ENCODE measurements around the gene DOCK8. TPM values are rescaled to one million over a fixed set of nuclear protein-coding genes. Genes with fewer than 3 reads are reported as not detected.

DOCK8 gene
- total and polyA plus RNA-seq, 2 donors from 2014 or later = 5.0 to 46.5 TPM

DNA sequence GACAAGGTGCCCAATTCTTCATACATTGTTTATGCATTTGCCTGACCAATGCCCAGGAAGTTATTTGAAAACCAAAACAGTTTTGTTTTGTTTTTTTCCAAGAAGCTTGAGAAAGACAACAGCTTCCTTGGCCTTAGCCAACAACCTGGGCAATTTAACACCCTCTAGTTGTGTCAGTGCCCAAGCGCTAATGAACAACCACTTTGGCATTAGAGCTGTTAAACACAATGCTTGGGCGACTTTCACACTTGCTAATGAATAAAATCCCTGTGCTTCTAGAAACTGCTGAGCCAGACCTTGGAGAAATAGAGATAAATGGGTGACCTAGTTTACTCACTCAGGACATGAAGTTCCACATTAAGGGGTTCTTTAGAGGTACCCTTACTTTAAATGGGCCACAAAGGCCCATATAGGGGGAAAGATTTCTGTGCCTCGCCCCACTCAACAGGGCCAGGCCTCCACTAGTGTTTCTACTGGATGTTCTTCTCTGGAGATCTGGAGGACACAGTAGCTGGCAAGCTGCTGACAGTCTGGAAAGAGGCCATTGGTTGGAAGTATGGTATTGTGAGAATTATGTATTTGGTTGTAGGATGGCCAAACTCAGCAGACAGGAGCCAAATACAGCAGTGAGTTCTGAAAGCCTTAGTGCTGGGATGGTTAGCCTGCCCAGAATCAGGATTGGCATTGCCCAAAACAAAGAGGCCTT lies 179.8 kb downstream of the DOCK8 start:
- Histone ChIP-seq H3K36me3 (ENCODE audit: control insufficient read depth in 2 of 3, insufficient read depth in 3 of 3, low read length in 3 of 3) (peaks cover 0 to 2% (median 0%) of the 10 kb centered on the region in 3 donors), H3K4me3 (ENCODE audit: low read length in 3 of 3) (no peak overlapping the region), H3K9ac (ENCODE audit: low read length in 3 of 3) (no peak overlapping the region), H3K27ac (ENCODE audit: low read depth in 2 of 2, low read length in 2 of 2) (no peak overlapping the region), H3K4me1 (ENCODE audit: control insufficient read depth in 2 of 3, insufficient read depth in 2 of 3, low read depth in 1 of 3, low read length in 3 of 3) (no peaks in the 10 kb centered on the region), H3K9me3 (ENCODE audit: control insufficient read depth in 2 of 3, insufficient read depth in 1 of 3, low read length in 3 of 3) (no peaks in the 10 kb centered on the region), H3K27me3 (ENCODE audit: control insufficient read depth, insufficient read depth, low read length) (no peaks in the 10 kb centered on the region)
- no peak for FAIRE-seq
- DNase-seq = no peak
- TF ChIP-seq, protein P1, sequence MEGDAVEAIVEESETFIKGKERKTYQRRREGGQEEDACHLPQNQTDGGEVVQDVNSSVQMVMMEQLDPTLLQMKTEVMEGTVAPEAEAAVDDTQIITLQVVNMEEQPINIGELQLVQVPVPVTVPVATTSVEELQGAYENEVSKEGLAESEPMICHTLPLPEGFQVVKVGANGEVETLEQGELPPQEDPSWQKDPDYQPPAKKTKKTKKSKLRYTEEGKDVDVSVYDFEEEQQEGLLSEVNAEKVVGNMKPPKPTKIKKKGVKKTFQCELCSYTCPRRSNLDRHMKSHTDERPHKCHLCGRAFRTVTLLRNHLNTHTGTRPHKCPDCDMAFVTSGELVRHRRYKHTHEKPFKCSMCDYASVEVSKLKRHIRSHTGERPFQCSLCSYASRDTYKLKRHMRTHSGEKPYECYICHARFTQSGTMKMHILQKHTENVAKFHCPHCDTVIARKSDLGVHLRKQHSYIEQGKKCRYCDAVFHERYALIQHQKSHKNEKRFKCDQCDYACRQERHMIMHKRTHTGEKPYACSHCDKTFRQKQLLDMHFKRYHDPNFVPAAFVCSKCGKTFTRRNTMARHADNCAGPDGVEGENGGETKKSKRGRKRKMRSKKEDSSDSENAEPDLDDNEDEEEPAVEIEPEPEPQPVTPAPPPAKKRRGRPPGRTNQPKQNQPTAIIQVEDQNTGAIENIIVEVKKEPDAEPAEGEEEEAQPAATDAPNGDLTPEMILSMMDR (IDR thresholded peaks at IDR 0.05; ENCODE audit: borderline replicate concordance, extremely low read depth, insufficient read depth) = no peak
- intact Hi-C loops (cut with DNase I) = no loop called here

DNA sequence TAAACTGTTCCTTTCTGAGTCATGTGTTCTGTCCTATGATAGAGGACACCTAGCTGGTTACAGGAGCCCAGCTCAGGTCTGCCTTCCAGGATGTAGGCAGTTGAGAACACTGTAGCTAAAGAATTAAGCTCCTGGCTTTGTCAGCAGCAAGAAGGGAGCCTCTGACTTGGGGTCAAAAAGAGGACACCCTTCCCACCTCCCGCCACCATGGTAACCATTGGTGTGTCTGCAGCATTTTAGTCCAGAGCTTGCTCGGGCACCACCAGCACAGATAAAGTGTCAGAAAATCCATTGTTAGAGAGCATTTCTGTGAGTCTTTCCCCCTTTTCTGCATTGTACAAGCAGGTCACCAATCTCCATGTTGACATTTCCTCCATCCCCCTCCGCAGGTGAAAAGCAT lies 181.7 kb downstream of the DOCK8 start:
- H3K27me3 ChIP-seq (ENCODE audit: control insufficient read depth, insufficient read depth, low read length) = no peaks in the 10 kb centered on the region
- intact Hi-C loops (cut with DNase I) = no loop called here
- no peak overlapping the region for H3K27ac ChIP-seq (ENCODE audit: low read depth in 2 of 2, low read length in 2 of 2)
- no peak for DNase-seq
- FAIRE-seq = no peak
- H3K9me3 ChIP-seq (ENCODE audit: control insufficient read depth in 2 of 3, insufficient read depth in 1 of 3, low read length in 3 of 3) = no peaks in the 10 kb centered on the region
- TF ChIP-seq, protein P1 (IDR thresholded peaks at IDR 0.05; ENCODE audit: borderline replicate concordance, extremely low read depth, insufficient read depth) = no peak
- H3K9ac ChIP-seq (ENCODE audit: low read length in 3 of 3) = no peak overlapping the region
- peaks cover 0 to 2% (median 0%) of the 10 kb centered on the region in 3 donors for H3K36me3 ChIP-seq (ENCODE audit: control insufficient read depth in 2 of 3, insufficient read depth in 3 of 3, low read length in 3 of 3)
- no peaks in the 10 kb centered on the region for H3K4me1 ChIP-seq (ENCODE audit: control insufficient read depth in 2 of 3, insufficient read depth in 2 of 3, low read depth in 1 of 3, low read length in 3 of 3)
- H3K4me3 ChIP-seq (ENCODE audit: low read length in 3 of 3) = no peak overlapping the region

- DNase-seq (no peak), FAIRE-seq (no peak)
- Histone ChIP-seq H3K27me3 (ENCODE audit: control insufficient read depth, insufficient read depth, low read length) (no peaks in the 10 kb centered on the region), H3K9me3 (ENCODE audit: control insufficient read depth in 2 of 3, insufficient read depth in 1 of 3, low read length in 3 of 3) (no peaks in the 10 kb centered on the region), H3K27ac (ENCODE audit: low read depth in 2 of 2, low read length in 2 of 2) (no peak overlapping the region), H3K36me3 (ENCODE audit: control insufficient read depth in 2 of 3, insufficient read depth in 3 of 3, low read length in 3 of 3) (peaks cover 0 to 2% (median 0%) of the 10 kb centered on the region in 3 donors), H3K4me1 (ENCODE audit: control insufficient read depth in 2 of 3, insufficient read depth in 2 of 3, low read depth in 1 of 3, low read length in 3 of 3) (no peaks in the 10 kb centered on the region), H3K9ac (ENCODE audit: low read length in 3 of 3) (no peak overlapping the region), H3K4me3 (ENCODE audit: low read length in 3 of 3) (no peak overlapping the region)
- intact Hi-C loops (cut with DNase I) = no loop called here
- TF ChIP-seq, protein P1 (IDR thresholded peaks at IDR 0.05; ENCODE audit: borderline replicate concordance, extremely low read depth, insufficient read depth) = no peak
Observed at GRCh38 chr9:398085-398484, 183.4 kb downstream of the DOCK8 start.
